RWPE2 (cell line): Measurements from ENCODE around the gene RNASE8.

ENCODE experiments used
- ATAC-seq: fragments of 200-7000 bp; cut with Tn5 transposase; 3 replicates; pipeline ENCODE4 v1.9.1; 2021; ENCODE audit warnings: low read depth
- DNase-seq: peaks from one replicate; pipeline ENCODE4 v3.0.0-alpha.2; 2020; ENCODE audit warnings: low spot score
- H3K27ac ChIP-seq: fragments of 450-650 bp; 2 replicates; pipeline ENCODE4 v1.5.1; 2017; ENCODE audit warnings: mild to moderate bottlenecking; ENCODE audit not compliant: poor library complexity, severe bottlenecking
- H3K27me3 ChIP-seq: fragments of 250-450 bp; sonication (Bioruptor Pico); 2 replicates; pipeline ENCODE4 v1.5.1; 2021; ENCODE audit warnings: mild to moderate bottlenecking, moderate library complexity; ENCODE audit not compliant: insufficient read depth, poor library complexity, severe bottlenecking
- H3K36me3 ChIP-seq: fragments of 250-450 bp; sonication (Bioruptor Pico); 2 replicates; pipeline ENCODE4 v1.5.1; 2020; ENCODE audit warnings: low read depth, mild to moderate bottlenecking, moderate library complexity
- H3K4me1 ChIP-seq: fragments of 250-450 bp; sonication (Bioruptor Pico); 2 replicates; pipeline ENCODE4 v1.5.1; 2021; ENCODE audit warnings: mild to moderate bottlenecking, moderate library complexity; ENCODE audit not compliant: insufficient read depth, poor library complexity, severe bottlenecking
- H3K4me3 ChIP-seq: fragments of 250-450 bp; sonication (Bioruptor Pico); 2 replicates; pipeline ENCODE4 v1.5.1; 2021; ENCODE audit warnings: mild to moderate bottlenecking, moderate library complexity; ENCODE audit not compliant: severe bottlenecking
- H3K9me3 ChIP-seq: fragments of 250-450 bp; sonication (Bioruptor Pico); 2 replicates; pipeline ENCODE4 v1.5.1; 2021; ENCODE audit warnings: mild to moderate bottlenecking, moderate library complexity; ENCODE audit not compliant: severe bottlenecking
- CTCF ChIP-seq: fragments of 450-650 bp; IDR thresholded peaks from one replicate; pipeline ENCODE4 v1.5.1; 2017; ENCODE audit warnings: mild to moderate bottlenecking, moderate library complexity; ENCODE audit not compliant: poor library complexity, severe bottlenecking

Gene RNASE8

GRCh38 chr14:21056520-21057163 lies 980 bp upstream of the RNASE8 start:
- no peak for ATAC-seq
- TF ChIP-seq CTCF, result no peak
- Histone ChIP-seq H3K4me1 (no peaks in the 10 kb centered on the region), H3K9me3 (no peaks in the 10 kb centered on the region), H3K27ac (no peak overlapping the region), H3K27me3 (no peaks in the 10 kb centered on the region), H3K36me3 (no peaks in the 10 kb centered on the region), H3K4me3 (no peak overlapping the region)
- DNase-seq, result no peak

- ATAC-seq, result no peak
- Histone ChIP-seq H3K27me3 (no peaks in the 10 kb centered on the region), H3K9me3 (no peaks in the 10 kb centered on the region), H3K4me1 (no peaks in the 10 kb centered on the region), H3K36me3 (no peaks in the 10 kb centered on the region), H3K27ac (no peak overlapping the region), H3K4me3 (no peak overlapping the region)
- DNase-seq, result no peak
- no peak for TF ChIP-seq CTCF
Observed at GRCh38 chr14:21058903-21059302, 1.3 kb downstream of the RNASE8 start.

- no peaks in the 10 kb centered on the region for H3K4me1 ChIP-seq
- no peak for TF ChIP-seq CTCF
- no peak overlapping the region for H3K4me3 ChIP-seq
- no peaks in the 10 kb centered on the region for H3K27me3 ChIP-seq
- peak; percentile 29; the same call in 1 of the 3 replicates for ATAC-seq
- H3K36me3 ChIP-seq, result no peaks in the 10 kb centered on the region
- DNase-seq, result no peak
- H3K9me3 ChIP-seq, result no peaks in the 10 kb centered on the region
- no peak overlapping the region for H3K27ac ChIP-seq
Observed at GRCh38 chr14:21059842-21060613, 2.4 kb downstream of the RNASE8 start.

DNA sequence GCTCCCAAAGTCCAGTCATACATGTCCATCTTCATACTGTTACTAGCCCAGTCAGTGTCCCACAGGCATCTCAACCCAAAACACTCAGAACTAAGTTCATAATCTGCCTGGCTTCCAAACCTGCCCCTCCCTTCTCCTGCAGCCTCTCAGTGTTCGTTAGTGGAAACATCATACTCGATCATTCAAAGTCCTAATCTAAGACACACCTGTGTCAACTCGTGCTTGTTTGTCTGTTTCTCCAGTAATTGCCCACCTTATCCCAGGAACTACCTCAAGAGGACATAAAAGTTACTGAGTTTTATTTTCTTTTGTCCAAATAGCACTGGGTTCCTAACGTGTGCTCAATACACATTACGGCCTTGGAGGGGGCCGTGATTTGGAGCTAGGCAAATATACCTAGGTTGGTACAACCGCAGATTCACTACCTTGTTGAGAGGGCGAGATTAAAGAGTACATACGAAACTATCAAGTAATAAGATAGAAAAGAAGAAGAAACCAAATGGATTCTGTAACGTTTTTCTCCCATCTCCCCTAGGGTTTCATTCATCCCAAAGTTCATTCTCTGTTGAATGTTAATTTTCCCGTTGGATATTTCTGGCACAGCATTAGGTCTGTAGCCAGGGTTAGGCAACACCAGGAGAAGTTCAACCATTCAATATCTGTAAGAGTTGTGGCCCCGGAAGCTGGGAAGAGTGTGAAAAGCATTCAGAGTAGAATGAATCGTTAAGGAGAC lies 3.2 kb downstream of the RNASE8 start:
- no peaks in the 10 kb centered on the region for H3K27me3 ChIP-seq
- no peaks in the 10 kb centered on the region for H3K4me1 ChIP-seq
- H3K4me3 ChIP-seq, result no peak overlapping the region
- no peaks in the 10 kb centered on the region for H3K9me3 ChIP-seq
- H3K27ac ChIP-seq, result no peak overlapping the region
- ATAC-seq (no peak), DNase-seq (no peak)
- H3K36me3 ChIP-seq, result no peaks in the 10 kb centered on the region
- no peak for TF ChIP-seq CTCF
